Measurements from ENCODE around the gene DDX25.

DDX25 gene

GRCh38 chr11:125958872-125959400 lies 54.6 kb downstream of the DDX25 start:
- DNase-seq (ENCODE audit: low spot score), result no peak
- TF ChIP-seq CTCF (IDR thresholded peaks at IDR 0.05; ENCODE audit: extremely low read depth, missing control alignments), result no peak

- DNase-seq (ENCODE audit: low spot score), result no peak
- TF ChIP-seq CTCF (IDR thresholded peaks at IDR 0.05; ENCODE audit: extremely low read depth, missing control alignments), result no peak
These were observed 55.2 kb downstream of the DDX25 start for GRCh38 chr11:125959511-125959910.

GRCh38 chr11:125959931-125960330 lies 55.6 kb downstream of the DDX25 start:
- DNase-seq (ENCODE audit: low spot score), result no peak
- no peak for TF ChIP-seq CTCF (IDR thresholded peaks at IDR 0.05; ENCODE audit: extremely low read depth, missing control alignments)

GRCh38 chr11:125960771-125961170 lies 56.5 kb downstream of the DDX25 start:
- TF ChIP-seq CTCF (IDR thresholded peaks at IDR 0.05; ENCODE audit: extremely low read depth, missing control alignments), result no peak
- no peak for DNase-seq (ENCODE audit: low spot score)

- no peak for TF ChIP-seq CTCF (IDR thresholded peaks at IDR 0.05; ENCODE audit: extremely low read depth, missing control alignments)
- DNase-seq (ENCODE audit: low spot score), result no peak
These were observed 63.2 kb downstream of the DDX25 start for GRCh38 chr11:125967515-125967914.

GRCh38 chr11:125968354-125968753 lies 64.0 kb downstream of the DDX25 start:
- DNase-seq (ENCODE audit: low spot score), result no peak

GRCh38 chr11:125971618-125972017 lies 67.3 kb downstream of the DDX25 start:
- no peak for DNase-seq (ENCODE audit: low spot score)
- TF ChIP-seq CTCF (IDR thresholded peaks at IDR 0.05; ENCODE audit: extremely low read depth, missing control alignments), result no peak

More at GRCh38 chr11:125968354-125968753, 64.0 kb downstream of the DDX25 start:
- TF ChIP-seq CTCF (IDR thresholded peaks at IDR 0.05; ENCODE audit: extremely low read depth, missing control alignments), result no peak
